OCI-M1 (cell line): ENCODE data around the gene LRRC9.
"Not testable (repeated sequence)": the region's sequence is repeated elsewhere in the genome, so short reads cannot be mapped to it uniquely, and the experiment has no call there.

Source experiments
- DNase-seq: peaks from one replicate; lab custom pipeline; 2025; lab: John Stamatoyannopoulos, UW

LRRC9 gene

DNA sequence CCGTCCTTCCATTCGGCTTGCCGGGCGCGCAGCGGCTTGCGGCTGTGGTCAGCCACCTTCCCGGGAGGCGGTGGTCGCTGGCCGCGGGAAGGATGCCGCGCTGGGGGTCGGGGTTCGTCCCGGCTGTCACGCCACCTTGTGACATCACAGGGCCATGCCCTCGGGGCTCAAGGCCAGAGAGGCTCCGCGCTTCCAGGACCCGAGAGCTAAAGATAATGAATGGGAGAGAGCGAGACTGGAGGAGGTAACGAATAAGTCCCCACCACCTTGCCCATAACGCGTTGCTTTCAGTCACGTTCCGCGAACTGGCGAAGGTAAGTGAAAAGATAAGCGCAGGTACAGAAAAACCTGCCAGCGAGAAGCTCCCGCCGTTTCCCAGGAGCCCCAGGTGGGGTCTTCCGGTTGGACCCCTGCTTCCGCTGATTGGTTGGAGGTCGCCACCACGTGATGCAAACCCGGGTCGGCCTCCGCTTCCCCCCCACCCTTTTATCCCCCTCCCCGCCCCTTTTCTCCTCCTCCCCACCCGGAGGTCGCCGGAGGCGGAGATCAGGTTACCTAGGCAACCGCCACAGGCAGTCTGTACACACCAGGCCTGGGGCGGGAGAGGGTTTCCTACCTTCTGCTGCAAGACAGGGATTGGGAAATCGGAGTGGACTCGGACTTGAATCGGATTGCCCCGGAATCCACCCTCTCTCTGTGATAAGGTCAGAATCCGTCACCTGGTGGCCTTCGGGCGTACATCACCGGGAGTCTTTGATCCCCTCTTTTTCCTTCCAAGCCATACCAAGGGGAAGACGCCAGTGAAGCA, at the start of gene LRRC9:
LRRC9 (plus strand) TSS at position 575 of the 808 bp plus-strand sequence.
- DNase-seq = no peak

DNA sequence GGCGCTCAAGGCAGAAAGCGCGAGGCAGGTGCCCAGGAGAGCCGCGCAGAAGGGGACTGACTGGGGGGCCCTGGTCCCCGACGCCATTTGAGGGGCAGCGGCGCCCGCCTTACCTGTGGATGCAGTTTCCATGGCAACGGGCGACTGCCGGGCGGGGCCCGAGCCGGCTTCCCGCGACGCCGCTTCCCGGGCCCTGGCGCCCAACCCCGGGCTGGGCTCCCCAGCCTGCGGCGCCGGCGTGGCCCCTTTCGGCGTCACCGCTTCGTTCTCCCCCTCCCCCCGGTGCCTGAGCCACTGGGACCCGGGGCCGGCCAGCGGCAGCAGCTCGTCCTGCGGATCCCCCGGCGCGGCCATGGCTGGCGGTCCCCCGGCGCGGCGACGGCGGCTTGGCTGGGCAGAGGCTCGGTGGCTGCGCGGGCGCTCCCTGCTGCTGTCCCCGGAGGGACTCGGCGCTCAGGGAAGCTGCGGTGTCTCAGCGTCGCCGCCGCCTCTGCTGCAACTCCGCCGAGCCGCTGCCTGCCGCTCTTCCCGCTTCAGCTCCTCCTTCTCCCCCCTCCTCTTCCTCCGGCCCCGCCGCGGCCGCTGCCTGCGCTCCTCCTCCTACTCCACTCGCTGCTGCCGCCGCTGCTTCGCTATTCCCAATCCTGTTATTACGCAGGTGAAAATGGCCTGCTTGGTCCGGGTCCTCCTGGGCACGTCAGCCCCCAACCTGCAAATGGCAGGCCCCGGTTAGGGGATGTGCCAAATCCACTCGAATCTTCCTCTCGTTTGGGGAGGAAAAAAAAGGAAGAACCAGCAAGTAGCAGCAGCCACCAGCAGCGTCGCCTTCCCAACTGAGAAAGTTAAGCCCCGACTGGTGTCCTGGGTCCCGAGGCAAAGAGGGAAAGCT, 49.4 kb upstream of the LRRC9 start, which contains the start of gene RTN1:
RTN1 (minus strand) TSS at position 500 of the 889 bp plus-strand sequence; CDS start at position 354, 146 bp downstream.
- peak; percentile 73 for DNase-seq

DNA sequence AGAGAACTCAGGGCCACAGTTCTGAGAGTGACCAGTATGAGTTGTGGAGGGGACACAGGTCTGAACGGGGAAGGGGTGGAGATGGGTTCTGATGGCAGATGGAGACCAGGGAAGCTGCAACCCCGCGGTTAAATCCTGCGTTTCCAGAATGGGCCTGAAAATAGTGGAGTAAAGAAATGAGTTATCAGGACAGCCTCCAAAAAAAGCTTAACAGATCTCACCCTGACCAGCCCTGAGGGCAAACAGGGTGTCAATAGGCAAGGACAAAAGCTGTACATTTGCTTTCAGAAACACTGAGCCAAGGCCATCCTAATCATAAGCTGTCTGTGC, 48.8 kb upstream of the LRRC9 start:
- no peak for DNase-seq

DNA sequence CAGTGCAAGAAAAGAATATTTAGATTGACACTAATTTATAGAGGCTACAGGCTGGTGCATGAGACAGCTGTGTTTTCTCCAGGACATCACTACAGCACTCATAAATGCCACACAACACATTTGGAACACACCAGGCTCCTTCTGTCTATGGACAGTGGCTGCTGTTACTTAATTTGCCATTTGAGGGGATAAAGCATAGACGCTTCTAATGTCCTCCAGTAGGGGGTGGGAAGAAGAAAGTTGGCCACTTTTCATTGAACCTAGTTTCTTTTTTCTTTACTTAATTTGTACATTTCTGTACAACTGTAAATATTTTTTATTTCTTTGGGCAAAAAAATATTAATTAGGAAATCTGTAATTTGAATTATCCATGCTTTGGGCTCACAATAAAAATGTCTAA, 37.0 kb upstream of the LRRC9 start:
- DNase-seq = peak; percentile 21

DNA sequence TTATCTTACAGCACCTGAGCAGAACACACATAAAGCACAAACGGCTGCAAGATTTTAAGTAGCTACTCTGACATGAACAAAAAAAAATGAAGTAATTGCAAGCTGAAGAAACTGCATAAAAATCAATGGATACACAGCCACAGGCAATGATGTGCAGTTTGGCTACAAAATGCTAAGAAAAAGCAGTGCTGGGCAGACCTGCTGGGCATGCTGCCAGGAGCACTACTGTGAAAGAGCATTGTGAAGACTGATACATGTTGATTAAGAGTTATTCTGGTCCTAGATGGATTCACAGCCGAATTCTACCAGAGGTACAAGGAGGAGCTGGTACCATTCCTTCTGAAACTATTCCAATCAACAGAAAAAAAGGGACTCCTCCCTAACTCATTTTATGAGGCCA, 29.3 kb upstream of the LRRC9 start:
- no peak for DNase-seq

DNA sequence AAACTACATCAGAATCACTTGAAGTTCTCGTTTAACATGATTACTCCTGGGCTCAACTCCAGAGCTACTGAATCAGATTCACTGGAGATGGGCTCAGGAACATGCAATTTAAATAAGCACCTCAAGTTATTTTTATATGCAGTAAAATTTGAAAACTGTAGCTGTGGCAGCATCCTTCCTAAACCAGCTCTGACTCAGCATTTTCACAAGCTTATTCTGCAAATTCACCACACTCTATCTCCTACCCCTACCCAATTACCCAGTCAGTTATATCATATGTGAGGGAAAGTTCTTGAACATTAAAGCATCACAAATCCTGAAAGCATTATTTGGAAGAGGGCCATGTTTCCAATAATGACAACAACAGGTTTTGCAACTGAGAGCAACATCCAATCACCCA, 24.2 kb upstream of the LRRC9 start:
- peak; percentile 16 for DNase-seq

DNA sequence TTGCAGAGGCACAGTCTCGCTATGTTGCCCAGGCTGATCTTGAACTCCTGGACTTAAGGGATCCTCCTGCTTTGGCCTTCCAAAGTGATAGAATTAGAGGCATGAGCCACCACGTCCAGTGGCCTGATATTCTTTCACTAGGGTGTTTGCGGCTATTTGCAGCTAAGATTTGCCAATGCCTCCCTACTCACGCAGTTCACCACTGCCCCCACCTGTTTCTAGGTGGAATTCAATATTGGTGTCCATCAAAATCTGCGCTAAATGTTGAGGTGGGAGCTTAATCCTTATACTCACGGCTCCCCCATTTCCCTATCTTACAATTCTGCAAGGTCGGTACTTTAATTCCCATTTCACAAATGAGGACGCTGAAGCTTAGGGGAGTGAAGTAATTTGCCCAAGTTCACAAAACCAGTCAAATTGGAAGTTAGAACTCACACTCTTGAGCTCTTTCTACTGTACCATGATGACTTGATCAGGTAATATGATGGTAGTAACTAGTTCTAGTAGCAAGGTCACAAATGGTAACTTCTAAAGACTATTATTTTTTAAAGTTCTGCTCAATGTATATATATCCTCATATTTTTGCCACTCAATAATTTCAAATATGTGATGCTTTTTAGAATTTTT, 22.1 kb upstream of the LRRC9 start:
- DNase-seq = peak; percentile 58

DNA sequence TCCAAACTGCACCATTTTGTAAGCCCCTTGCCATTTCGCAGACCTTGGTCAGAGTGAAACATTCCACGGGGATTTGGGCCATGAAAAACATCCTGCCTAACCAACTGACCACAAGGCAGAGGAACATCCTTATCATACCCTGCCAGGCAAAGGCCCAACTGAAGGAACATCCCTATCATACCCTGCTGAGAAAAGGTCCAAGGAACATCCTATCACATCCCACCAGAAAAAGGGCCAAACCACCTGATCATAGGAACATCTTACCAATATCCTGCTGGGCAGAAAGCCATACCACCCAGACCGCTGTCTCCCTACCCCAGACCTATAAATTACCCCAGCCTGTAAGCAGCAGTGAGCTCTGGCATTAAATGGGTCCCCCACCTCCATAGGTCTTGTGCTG, 19.4 kb upstream of the LRRC9 start:
- DNase-seq = peak; percentile 56

DNA sequence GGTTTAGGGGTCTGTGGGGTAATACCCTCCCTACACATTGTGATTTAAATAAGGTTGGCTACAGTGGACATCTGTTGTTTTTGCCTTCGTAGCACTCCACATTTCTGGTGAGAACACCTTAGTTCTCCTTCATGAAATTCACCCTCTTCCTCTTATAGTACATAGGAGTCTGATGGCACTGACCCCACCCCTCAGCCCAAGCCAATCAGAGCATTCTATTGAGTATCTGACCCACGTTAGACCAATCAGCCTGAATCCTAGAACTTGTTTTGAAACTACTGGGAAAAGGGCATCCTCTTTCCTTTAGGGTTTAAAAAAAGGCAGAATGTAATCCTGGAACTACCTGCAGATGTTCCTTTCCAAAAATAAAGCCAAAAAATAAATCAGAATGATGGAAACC, 15.8 kb upstream of the LRRC9 start:
- no peak for DNase-seq

DNA sequence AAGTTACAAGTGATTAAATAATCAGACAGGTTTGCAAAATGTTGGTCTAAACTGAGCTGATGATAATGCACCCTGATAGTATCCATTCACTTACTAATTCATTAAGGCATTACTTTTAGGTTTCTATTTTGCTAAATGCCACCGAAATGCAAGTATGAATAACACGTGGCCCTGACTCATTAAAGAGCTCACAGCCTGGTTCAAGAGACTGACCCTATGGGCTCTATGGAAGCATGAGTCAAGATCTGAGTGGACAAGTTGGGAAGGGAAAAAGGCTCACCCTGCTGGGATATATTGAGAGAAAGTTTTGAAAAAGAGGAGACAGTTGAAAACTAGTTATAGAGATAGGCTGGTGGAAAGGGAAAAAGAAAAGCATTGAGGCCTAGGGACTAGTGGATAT, 14.8 kb upstream of the LRRC9 start:
- DNase-seq = no peak

DNA sequence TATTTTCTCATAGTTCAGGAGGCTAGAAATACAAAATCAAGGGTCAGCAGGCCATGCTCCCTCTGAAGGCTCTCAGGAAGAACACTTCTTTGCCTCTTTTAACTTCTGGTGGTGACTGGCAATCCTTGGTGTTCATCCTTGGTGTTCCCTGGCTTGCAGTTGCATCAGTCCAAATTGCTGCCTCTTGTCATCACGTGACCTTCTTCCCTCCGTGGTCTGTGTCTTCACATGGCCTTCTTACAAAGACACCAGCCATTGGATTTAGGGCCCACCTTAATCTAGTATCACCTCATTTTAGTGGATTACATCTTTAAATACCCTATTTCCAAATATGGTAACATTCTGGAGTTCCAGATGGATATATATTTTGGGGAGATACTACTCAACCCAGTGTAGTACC, 7.5 kb upstream of the LRRC9 start:
- DNase-seq = no peak

DNA sequence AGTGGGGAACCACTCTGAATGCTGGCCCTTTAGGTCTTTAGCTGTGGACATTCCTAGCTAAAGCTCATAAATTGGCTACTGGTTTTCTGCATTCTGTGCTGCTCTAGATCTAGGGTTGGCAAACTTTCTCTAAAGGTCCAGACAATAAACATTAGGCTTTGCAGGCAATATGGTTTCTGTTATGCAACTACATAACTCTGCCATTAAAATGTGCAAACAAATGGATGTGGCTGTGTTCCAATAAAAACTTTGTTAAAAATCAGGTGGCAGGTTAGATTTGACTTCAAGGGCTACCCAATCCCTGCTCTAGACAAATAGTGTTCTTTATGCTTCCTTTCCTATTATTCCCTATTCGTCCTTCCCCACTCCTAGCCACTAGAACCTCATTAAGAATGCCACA, 6.8 kb upstream of the LRRC9 start:
- DNase-seq = no peak

DNA sequence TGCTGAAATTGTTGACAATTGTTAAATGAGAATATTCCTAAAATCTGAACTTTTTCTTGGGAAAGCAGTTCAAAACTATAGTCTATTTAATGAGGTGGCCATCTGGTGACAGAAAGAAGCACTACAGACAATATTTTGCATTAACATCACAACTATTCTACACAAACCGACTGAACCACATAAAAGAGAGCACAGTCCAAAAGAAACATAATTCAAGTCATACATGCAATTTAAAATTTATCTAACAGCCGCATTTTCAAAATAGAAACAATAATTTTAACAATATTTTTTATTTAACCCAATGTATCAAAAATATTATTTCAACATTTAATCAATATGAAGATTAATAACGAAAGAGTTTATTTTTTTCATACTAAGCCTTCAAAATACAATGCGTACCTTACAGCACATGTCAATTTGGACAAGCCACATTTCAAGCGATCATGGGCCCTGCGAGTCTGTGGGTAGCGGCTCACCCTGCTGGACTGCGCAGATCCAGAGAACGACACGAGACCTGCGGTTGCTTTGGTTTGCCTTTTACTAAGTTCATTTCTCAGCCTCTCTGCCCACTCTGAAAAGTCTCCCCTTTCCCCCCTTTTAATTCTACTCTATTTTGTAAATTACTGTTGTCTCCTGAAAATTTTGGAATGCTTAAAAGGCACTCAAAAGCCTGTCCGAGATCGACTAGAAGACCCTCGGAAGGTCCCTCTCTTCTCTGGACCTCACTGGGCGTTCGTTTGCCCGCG, 947 bp upstream of the LRRC9 start:
- DNase-seq = peak; percentile 48

DNA sequence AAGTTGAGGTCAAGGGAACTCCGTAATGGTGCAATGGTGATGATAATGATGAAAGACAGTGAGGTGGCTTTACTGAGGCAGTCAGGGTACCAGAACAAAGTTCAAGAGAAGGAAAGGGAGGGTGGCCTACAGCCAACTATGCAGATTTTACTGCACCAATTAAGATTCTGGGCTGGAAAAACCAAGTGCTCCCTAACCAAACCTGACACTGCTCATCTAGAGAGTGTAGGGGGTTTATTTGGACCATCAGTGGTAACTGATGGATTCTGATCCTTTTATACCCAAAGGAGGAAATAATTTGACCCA, 387 bp downstream of the LRRC9 start:
- no peak for DNase-seq

DNA sequence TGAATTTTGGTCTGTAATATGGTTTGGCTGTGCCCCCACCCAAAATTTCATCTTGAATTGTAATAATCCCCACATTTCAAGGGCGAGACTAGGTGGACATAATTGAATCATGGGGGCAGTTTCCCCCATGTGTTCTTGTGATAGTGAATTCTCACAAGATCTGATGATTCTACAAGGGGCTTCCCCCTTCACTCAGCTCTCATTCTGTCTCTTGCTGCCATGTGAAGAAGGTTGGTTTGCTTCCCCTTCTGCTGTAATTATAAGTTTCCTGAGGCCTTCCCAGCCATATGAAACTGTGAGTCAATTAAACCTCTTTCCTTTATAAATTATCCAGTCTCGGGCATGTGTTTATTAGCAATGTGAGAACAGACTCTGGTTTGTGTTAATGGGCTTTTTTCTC, 5.9 kb downstream of the LRRC9 start:
- no peak for DNase-seq

DNA sequence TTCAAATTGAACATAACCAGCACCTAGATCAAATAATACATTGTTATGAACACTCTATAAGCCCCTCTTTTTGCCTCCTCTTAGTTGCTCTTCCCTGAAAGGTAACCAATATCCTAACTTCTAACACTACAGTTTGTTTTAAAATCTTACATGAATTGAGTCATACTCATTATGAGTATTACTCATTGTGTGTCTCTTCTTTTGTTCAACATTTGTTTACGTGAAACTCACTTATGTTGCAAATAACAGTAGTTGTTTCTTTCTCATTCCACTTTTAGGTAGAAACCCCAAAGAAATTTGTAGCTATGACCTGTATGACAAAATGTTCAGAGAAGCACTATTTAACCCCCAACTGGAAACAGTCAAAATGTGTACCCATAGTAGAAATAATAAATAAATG, 6.6 kb downstream of the LRRC9 start:
- DNase-seq = no peak

DNA sequence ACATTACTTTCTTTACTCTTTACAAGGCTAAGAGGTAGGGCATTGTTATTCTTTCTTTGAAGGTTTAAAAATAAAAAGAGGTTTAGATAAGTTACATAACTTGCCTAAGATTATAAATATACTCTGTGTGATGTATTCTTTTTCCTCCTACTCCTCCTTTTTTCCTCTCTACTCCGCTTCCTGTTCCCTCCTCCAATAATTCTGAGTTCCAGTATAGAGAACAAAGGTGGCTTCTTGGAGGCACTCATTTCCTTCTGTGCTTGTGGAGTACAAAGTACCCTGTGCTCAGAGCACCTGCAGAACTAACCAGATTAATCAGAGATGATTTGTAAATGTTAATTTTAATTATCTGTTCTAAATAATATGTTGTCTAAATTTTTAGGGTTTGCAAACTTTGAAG, 11.3 kb downstream of the LRRC9 start:
- DNase-seq = no peak

DNA sequence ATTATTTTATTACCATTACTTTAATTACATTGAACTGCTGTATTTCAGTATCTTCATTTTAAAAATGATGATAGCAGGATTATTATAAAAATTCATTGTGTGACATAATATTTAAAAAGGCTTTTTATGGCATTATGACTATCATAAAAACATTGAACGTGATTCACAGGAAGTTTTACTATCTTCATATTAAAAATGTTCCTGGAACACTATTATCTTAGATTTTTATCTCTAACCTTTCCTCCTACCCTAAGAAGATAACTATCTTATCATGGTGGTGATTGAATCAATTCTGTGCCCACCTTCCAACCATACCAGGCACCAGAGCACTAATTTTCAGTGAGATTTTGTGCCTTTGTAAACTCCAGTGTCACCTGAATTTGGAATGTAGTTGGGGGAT, 16.2 kb downstream of the LRRC9 start:
- no peak for DNase-seq

DNA sequence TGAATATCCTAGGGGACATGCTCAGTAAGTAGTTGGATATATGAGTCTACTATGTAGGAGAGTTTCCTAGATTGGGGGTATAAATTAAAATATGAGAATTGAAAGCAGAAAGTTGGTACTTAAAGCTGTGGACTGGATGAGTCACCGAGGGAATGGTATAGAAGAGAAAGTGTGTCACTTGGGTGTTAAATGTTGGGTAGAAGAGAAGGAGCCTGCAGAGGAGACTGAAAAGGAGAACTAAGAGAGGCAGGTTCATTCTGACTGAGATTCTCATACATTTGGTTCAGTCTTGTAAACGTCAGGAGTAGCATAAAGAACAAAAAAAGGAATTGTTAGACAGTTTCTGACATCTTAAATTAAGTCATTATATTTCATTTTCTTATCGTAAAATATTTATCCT, 19.9 kb downstream of the LRRC9 start:
- DNase-seq = peak; percentile 6

DNA sequence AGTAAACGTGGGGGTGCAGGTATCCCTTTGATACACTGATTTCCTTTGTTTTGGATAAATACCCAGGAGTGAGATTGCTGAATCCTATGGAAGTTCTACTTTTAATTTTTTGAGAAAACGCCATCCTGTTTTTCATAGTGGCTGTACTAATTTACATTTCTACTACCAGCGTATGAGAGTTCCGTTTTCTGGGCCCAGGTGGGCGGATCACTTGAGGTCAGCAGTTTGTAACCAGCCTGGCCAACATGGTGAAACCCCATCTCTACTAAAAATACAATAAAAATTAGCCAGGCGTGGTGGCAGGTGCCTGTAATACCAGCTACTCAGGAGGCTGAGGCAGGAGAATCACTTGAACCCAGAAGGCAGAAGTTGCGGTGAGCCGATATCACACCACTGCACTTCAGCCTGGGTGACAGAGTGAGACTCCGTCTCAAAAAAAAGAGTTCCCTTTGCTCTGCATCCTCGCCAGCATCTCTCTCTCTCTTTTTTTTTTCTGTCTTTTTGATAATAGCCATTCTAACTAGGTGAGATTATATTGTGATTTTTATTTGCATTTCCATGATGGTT, 22.4 kb downstream of the LRRC9 start:
- DNase-seq = not testable (repeated sequence)

DNA sequence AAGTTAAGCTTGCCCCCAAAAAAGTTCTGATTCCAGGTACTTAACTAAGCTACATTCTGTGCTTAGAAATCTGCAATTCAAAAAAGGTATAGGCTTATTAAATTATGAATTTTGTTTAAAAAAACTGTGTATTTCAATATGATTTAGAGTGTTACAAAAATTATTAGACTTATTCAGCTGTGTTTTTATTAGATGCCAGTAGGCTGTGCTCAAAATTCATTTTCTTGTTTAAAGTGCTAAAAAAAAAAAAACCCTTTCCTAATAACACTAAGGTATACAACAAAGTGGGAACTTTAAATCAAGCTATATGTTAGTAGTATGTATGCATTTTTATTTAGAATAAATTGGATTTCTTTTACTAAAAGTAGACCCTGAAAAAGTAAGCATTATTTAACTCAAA, 25.0 kb downstream of the LRRC9 start:
- no peak for DNase-seq

DNA sequence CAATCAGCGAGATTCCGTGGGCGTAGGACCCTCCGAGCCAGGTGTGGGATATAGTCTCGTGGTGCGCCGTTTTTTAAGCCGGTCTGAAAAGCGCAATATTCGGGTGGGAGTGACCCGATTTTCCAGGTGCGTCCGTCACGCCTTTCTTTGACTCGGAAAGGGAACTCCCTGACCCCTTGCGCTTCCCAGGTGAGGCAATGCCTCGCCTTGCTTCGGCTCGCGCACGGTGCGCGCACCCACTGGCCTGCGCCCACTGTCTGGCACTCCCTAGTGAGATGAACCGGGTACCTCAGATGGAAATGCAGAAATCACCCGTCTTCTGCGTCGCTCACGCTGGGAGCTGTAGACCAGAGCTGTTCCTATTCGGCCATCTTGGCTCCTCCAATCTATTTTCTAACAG, 32.2 kb downstream of the LRRC9 start:
- not testable (repeated sequence) for DNase-seq
